ENCODE data around the gene MRPL22.
A peak's percentile ranks its signal among the peaks of the same experiment; 100 is the strongest.

Gene MRPL22

GRCh38 chr5:154968953-154969352 lies 28.1 kb downstream of the MRPL22 start:
- Histone ChIP-seq H3K4me2 (ENCODE audit: insufficient read depth, low read length, poor library complexity, severe bottlenecking) (no peak overlapping the region), H3K4me3 (ENCODE audit: low read length in 2 of 2) (no peak overlapping the region), H4K91ac (ENCODE audit: low read depth, low read length, poor library complexity) (no peak overlapping the region), H3K27me3 (ENCODE audit: control insufficient read depth in 3 of 3, insufficient read depth in 3 of 3, low read depth in 1 of 3, low read length in 3 of 3) (no peaks in the 10 kb centered on the region), H2BK12ac (ENCODE audit: low read length) (no peak overlapping the region), H2BK15ac (ENCODE audit: low read length) (no peak overlapping the region), H2BK5ac (ENCODE audit: low read length) (no peak overlapping the region), H2AK5ac (ENCODE audit: low read depth, low read length) (no peak overlapping the region), H3K9ac (ENCODE audit: low read depth, low read length, poor library complexity) (no peak overlapping the region), H2BK120ac (ENCODE audit: low read depth, low read length) (no peak overlapping the region), H2AFZ (ENCODE audit: low read length) (no peak overlapping the region), H4K8ac (ENCODE audit: low read depth, low read length) (no peak overlapping the region), H3K27ac (replicated peaks; ENCODE audit: low read length) (no peak overlapping the region), H3K36me3 (replicated peaks in 1 of 2; ENCODE audit: control insufficient read depth in 2 of 2, insufficient read depth in 2 of 2, low read length in 2 of 2) (peaks cover 0 to 36% of the 10 kb centered on the region in 2 donors), H3K9me3 (replicated peaks in 1 of 2; ENCODE audit: control insufficient read depth in 2 of 2, insufficient read depth in 1 of 2, low read depth in 1 of 2, low read length in 2 of 2) (no peaks in the 10 kb centered on the region), H3K79me1 (ENCODE audit: low read depth, low read length) (no peaks in the 10 kb centered on the region), H3K4me1 (ENCODE audit: control insufficient read depth in 2 of 2, insufficient read depth in 1 of 2, low read depth in 1 of 2, low read length in 2 of 2) (no peaks in the 10 kb centered on the region), H3K14ac (ENCODE audit: low read length) (no peak overlapping the region), H3K4ac (ENCODE audit: low read length) (no peak overlapping the region), H3K18ac (ENCODE audit: low read length) (no peak overlapping the region), H3K23ac (ENCODE audit: low read depth, low read length, poor library complexity) (no peak overlapping the region)
- no CpG with 5 or more reads among the region's 5 CpGs for WGBS, 2 donors (ENCODE audit: extremely low coverage in 2 of 2, insufficient read length in 2 of 2, insufficient replicate concordance in 1 of 2)
- no peak for DNase-seq (ENCODE audit: low spot score)

GRCh38 chr5:154970759-154971158 lies 29.9 kb downstream of the MRPL22 start:
- H3K27me3 ChIP-seq (ENCODE audit: control insufficient read depth in 3 of 3, insufficient read depth in 3 of 3, low read depth in 1 of 3, low read length in 3 of 3), result no peaks in the 10 kb centered on the region
- H3K18ac ChIP-seq (ENCODE audit: low read length), result no peak overlapping the region
- no peak overlapping the region for H2BK5ac ChIP-seq (ENCODE audit: low read length)
- H2AFZ ChIP-seq (ENCODE audit: low read length), result no peak overlapping the region
- no peak overlapping the region for H3K23ac ChIP-seq (ENCODE audit: low read depth, low read length, poor library complexity)
- H3K36me3 ChIP-seq (replicated peaks in 1 of 2; ENCODE audit: control insufficient read depth in 2 of 2, insufficient read depth in 2 of 2, low read length in 2 of 2), result peaks cover 0 to 34% of the 10 kb centered on the region in 2 donors
- DNase-seq (ENCODE audit: low spot score), result no peak
- H3K27ac ChIP-seq (replicated peaks; ENCODE audit: low read length), result no peak overlapping the region
- H3K14ac ChIP-seq (ENCODE audit: low read length), result no peak overlapping the region
- no peaks in the 10 kb centered on the region for H3K4me1 ChIP-seq (ENCODE audit: control insufficient read depth in 2 of 2, insufficient read depth in 1 of 2, low read depth in 1 of 2, low read length in 2 of 2)
- no peak overlapping the region for H2BK15ac ChIP-seq (ENCODE audit: low read length)
- no peak overlapping the region for H4K8ac ChIP-seq (ENCODE audit: low read depth, low read length)
- H3K4me2 ChIP-seq (ENCODE audit: insufficient read depth, low read length, poor library complexity, severe bottlenecking), result no peak overlapping the region
- H4K91ac ChIP-seq (ENCODE audit: low read depth, low read length, poor library complexity), result no peak overlapping the region
- no peak overlapping the region for H2AK5ac ChIP-seq (ENCODE audit: low read depth, low read length)
- no peak overlapping the region for H3K4me3 ChIP-seq (ENCODE audit: low read length in 2 of 2)
- H3K79me1 ChIP-seq (ENCODE audit: low read depth, low read length), result no peaks in the 10 kb centered on the region
- H3K4ac ChIP-seq (ENCODE audit: low read length), result no peak overlapping the region
- H3K9me3 ChIP-seq (replicated peaks in 1 of 2; ENCODE audit: control insufficient read depth in 2 of 2, insufficient read depth in 1 of 2, low read depth in 1 of 2, low read length in 2 of 2), result peaks cover 0 to 1% of the 10 kb centered on the region in 2 donors
- no peak overlapping the region for H2BK12ac ChIP-seq (ENCODE audit: low read length)
- no peak overlapping the region for H2BK120ac ChIP-seq (ENCODE audit: low read depth, low read length)
- H3K9ac ChIP-seq (ENCODE audit: low read depth, low read length, poor library complexity), result no peak overlapping the region

GRCh38 chr5:154971501-154971900 lies 30.6 kb downstream of the MRPL22 start:
- no peak overlapping the region for H3K4ac ChIP-seq (ENCODE audit: low read length)
- no peak overlapping the region for H2BK15ac ChIP-seq (ENCODE audit: low read length)
- H3K79me1 ChIP-seq (ENCODE audit: low read depth, low read length), result no peaks in the 10 kb centered on the region
- H3K27ac ChIP-seq (replicated peaks; ENCODE audit: low read length), result no peak overlapping the region
- H2AK5ac ChIP-seq (ENCODE audit: low read depth, low read length), result no peak overlapping the region
- H4K91ac ChIP-seq (ENCODE audit: low read depth, low read length, poor library complexity), result no peak overlapping the region
- H3K36me3 ChIP-seq (replicated peaks in 1 of 2; ENCODE audit: control insufficient read depth in 2 of 2, insufficient read depth in 2 of 2, low read length in 2 of 2), result peaks cover 0 to 27% of the 10 kb centered on the region in 2 donors
- H2BK120ac ChIP-seq (ENCODE audit: low read depth, low read length), result no peak overlapping the region
- no peak overlapping the region for H2BK12ac ChIP-seq (ENCODE audit: low read length)
- no peak overlapping the region for H3K4me3 ChIP-seq (ENCODE audit: low read length in 2 of 2)
- H3K23ac ChIP-seq (ENCODE audit: low read depth, low read length, poor library complexity), result no peak overlapping the region
- no peak overlapping the region for H3K14ac ChIP-seq (ENCODE audit: low read length)
- no peak overlapping the region for H2BK5ac ChIP-seq (ENCODE audit: low read length)
- H3K9ac ChIP-seq (ENCODE audit: low read depth, low read length, poor library complexity), result no peak overlapping the region
- H3K4me2 ChIP-seq (ENCODE audit: insufficient read depth, low read length, poor library complexity, severe bottlenecking), result no peak overlapping the region
- peaks cover 0 to 5% of the 10 kb centered on the region in 2 donors for H3K9me3 ChIP-seq (replicated peaks in 1 of 2; ENCODE audit: control insufficient read depth in 2 of 2, insufficient read depth in 1 of 2, low read depth in 1 of 2, low read length in 2 of 2)
- H3K18ac ChIP-seq (ENCODE audit: low read length), result no peak overlapping the region
- WGBS, 2 donors (ENCODE audit: extremely low coverage in 2 of 2, insufficient read length in 2 of 2, insufficient replicate concordance in 1 of 2), result no CpG with 5 or more reads among the region's 2 CpGs
- H3K4me1 ChIP-seq (ENCODE audit: control insufficient read depth in 2 of 2, insufficient read depth in 1 of 2, low read depth in 1 of 2, low read length in 2 of 2), result no peaks in the 10 kb centered on the region
- no peak overlapping the region for H4K8ac ChIP-seq (ENCODE audit: low read depth, low read length)
- no peaks in the 10 kb centered on the region for H3K27me3 ChIP-seq (ENCODE audit: control insufficient read depth in 3 of 3, insufficient read depth in 3 of 3, low read depth in 1 of 3, low read length in 3 of 3)
- H2AFZ ChIP-seq (ENCODE audit: low read length), result no peak overlapping the region
- no peak for DNase-seq (ENCODE audit: low spot score)

GRCh38 chr5:154972476-154973080 lies 31.7 kb downstream of the MRPL22 start:
- Histone ChIP-seq H3K4me2 (ENCODE audit: insufficient read depth, low read length, poor library complexity, severe bottlenecking) (no peak overlapping the region), H3K4me1 (ENCODE audit: control insufficient read depth in 2 of 2, insufficient read depth in 1 of 2, low read depth in 1 of 2, low read length in 2 of 2) (no peaks in the 10 kb centered on the region), H3K79me1 (ENCODE audit: low read depth, low read length) (no peaks in the 10 kb centered on the region), H3K27me3 (ENCODE audit: control insufficient read depth in 3 of 3, insufficient read depth in 3 of 3, low read depth in 1 of 3, low read length in 3 of 3) (no peaks in the 10 kb centered on the region), H2BK120ac (ENCODE audit: low read depth, low read length) (no peak overlapping the region), H3K27ac (replicated peaks; ENCODE audit: low read length) (no peak overlapping the region), H2AFZ (ENCODE audit: low read length) (no peak overlapping the region), H2BK12ac (ENCODE audit: low read length) (no peak overlapping the region), H3K9me3 (replicated peaks in 1 of 2; ENCODE audit: control insufficient read depth in 2 of 2, insufficient read depth in 1 of 2, low read depth in 1 of 2, low read length in 2 of 2) (peaks cover 0 to 5% of the 10 kb centered on the region in 2 donors), H4K8ac (ENCODE audit: low read depth, low read length) (no peak overlapping the region), H2AK5ac (ENCODE audit: low read depth, low read length) (no peak overlapping the region), H3K14ac (ENCODE audit: low read length) (no peak overlapping the region), H3K23ac (ENCODE audit: low read depth, low read length, poor library complexity) (no peak overlapping the region), H2BK15ac (ENCODE audit: low read length) (no peak overlapping the region), H3K9ac (ENCODE audit: low read depth, low read length, poor library complexity) (no peak overlapping the region), H2BK5ac (ENCODE audit: low read length) (no peak overlapping the region), H3K4me3 (ENCODE audit: low read length in 2 of 2) (no peak overlapping the region), H4K91ac (ENCODE audit: low read depth, low read length, poor library complexity) (no peak overlapping the region), H3K4ac (ENCODE audit: low read length) (no peak overlapping the region), H3K18ac (ENCODE audit: low read length) (no peak overlapping the region), H3K36me3 (replicated peaks in 1 of 2; ENCODE audit: control insufficient read depth in 2 of 2, insufficient read depth in 2 of 2, low read length in 2 of 2) (peaks cover 0 to 16% of the 10 kb centered on the region in 2 donors)
- peak; percentile 26 for DNase-seq (ENCODE audit: low spot score)
- WGBS, 2 donors (ENCODE audit: extremely low coverage in 2 of 2, insufficient read length in 2 of 2, insufficient replicate concordance in 1 of 2), result no CpG with 5 or more reads among the region's 2 CpGs
